ENCODE measurements around the gene REV3L. TPM values are rescaled to one million over a fixed set of nuclear protein-coding genes. Genes with fewer than 3 reads are reported as not detected.
"Not testable (repeated sequence)": the region's sequence is repeated elsewhere in the genome, so short reads cannot be mapped to it uniquely, and the experiment has no call there.

REV3L gene
- total RNA-seq, 4 donors from 2014 or later: 38.9 to 50.4 (median 45.3) TPM

DNA sequence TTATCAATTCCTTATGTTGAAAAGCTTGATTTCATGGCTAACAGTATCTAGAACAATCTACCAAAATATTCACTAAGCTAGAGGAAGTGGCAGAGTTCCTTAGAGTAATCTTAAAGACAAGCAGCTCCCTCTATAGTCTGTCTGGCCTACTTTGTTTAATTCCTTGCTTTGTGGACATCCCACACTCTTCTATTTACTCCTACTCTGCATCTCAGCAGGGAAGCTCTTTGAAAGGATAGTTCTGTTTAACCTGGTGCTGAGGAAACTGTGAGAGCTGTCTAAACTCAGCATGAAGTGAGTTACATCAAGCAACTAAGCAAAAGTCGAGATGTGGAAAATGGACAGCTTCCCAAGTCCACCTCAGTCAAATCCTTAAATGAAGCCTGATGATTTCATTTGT, 4.3 kb downstream of the REV3L start:
- H3K9me3 ChIP-seq: no peaks in the 10 kb centered on the region
- H3K4me1 ChIP-seq: peaks cover 26 to 72% (median 63%) of the 10 kb centered on the region in 4 donors
- intact Hi-C loops (cut with DNase I): loop anchor here (10.0 kb wide), 1 partner anchor 114 kb away; no protein-coding TSS in a partner anchor
- no peak for TF ChIP-seq POLR2A (IDR thresholded peaks at IDR 0.05; ENCODE audit: low read depth)
- TF ChIP-seq POLR2AphosphoS5 (IDR thresholded peaks at IDR 0.05): no peak
- TF ChIP-seq CTCF (IDR thresholded peaks at IDR 0.05): peak; percentile 34 to 46 (median 42)
- no peak for TF ChIP-seq EP300 (IDR thresholded peaks at IDR 0.05)
- DNase-seq (ENCODE audit: extremely low spot score): no peak
- no peaks in the 10 kb centered on the region for H3K36me3 ChIP-seq
- peak overlapping the region; percentile 46 to 100 (median 99) for H3K27ac ChIP-seq (replicated peaks in 1 of 4)
- 38% methylated on average over 1 of the region's 1 CpG for WGBS
- no peaks in the 10 kb centered on the region for H3K27me3 ChIP-seq
- H3K4me3 ChIP-seq: no peak overlapping the region

DNA sequence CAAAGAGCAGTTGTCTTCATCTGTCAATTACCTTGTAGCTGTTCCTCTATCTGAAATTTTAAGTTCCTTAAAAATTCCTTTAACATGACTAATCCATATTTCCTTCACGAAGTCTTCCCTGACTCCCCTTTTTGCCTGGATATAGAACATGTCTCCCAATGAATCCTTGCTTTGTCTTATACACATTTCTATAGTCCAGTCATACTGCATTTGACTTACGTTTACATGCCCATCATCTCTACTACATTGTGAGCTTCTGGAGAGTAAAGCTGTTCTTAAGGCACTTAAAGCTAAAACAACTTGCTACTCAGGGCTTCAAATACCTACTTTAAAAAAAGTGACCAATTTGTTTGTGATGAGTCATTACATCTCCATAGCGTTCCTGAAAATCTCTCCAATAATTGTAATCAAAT, 4.9 kb downstream of the REV3L start:
- no peak for DNase-seq (ENCODE audit: extremely low spot score)
- 20% methylated on average over 3 of the region's 3 CpGs for WGBS
- Histone ChIP-seq H3K4me3 (no peak overlapping the region), H3K4me1 (peaks cover 26 to 75% (median 65%) of the 10 kb centered on the region in 4 donors), H3K9me3 (no peaks in the 10 kb centered on the region), H3K36me3 (no peaks in the 10 kb centered on the region), H3K27me3 (no peaks in the 10 kb centered on the region), H3K27ac (replicated peaks in 1 of 4) (peak overlapping the region; percentile 8 to 100 (median 32))
- intact Hi-C loops (cut with DNase I): loop anchor here (10.0 kb wide), 1 partner anchor 113 kb away; no protein-coding TSS in a partner anchor
- TF ChIP-seq EP300 (IDR thresholded peaks at IDR 0.05) (no peak), POLR2AphosphoS5 (IDR thresholded peaks at IDR 0.05) (no peak), CTCF (IDR thresholded peaks at IDR 0.05) (no peak), POLR2A (IDR thresholded peaks at IDR 0.05; ENCODE audit: low read depth) (no peak)

GRCh38 chr6:111477481-111477938, 5.5 kb downstream of the REV3L start:
- intact Hi-C loops (cut with DNase I): loop anchor here (10.0 kb wide), 1 partner anchor 113 kb away; no protein-coding TSS in a partner anchor

GRCh38 chr6:111476061-111476460, 7.0 kb downstream of the REV3L start:
- not testable (repeated sequence) for H3K4me3 ChIP-seq; H3K27me3 ChIP-seq; H3K9me3 ChIP-seq; DNase-seq (ENCODE audit: extremely low spot score); H3K27ac ChIP-seq (replicated peaks in 1 of 4); H3K36me3 ChIP-seq
- H3K4me1 ChIP-seq: peaks cover 20 to 87% (median 67%) of the 10 kb centered on the region in 4 donors
- intact Hi-C loops (cut with DNase I): loop anchor here (10.0 kb wide), 1 partner anchor 111 kb away; no protein-coding TSS in a partner anchor
- WGBS: 88% methylated on average over 3 of the region's 3 CpGs

More at GRCh38 chr6:111477481-111477938, 5.5 kb downstream of the REV3L start:
- Histone ChIP-seq H3K4me3 (no peak overlapping the region), H3K36me3 (no peaks in the 10 kb centered on the region), H3K27ac (replicated peaks in 1 of 4) (peak overlapping the region; percentile 8 to 100 (median 32)), H3K4me1 (peaks cover 26 to 81% (median 68%) of the 10 kb centered on the region in 4 donors), H3K27me3 (no peaks in the 10 kb centered on the region), H3K9me3 (no peaks in the 10 kb centered on the region)
- no peak for DNase-seq (ENCODE audit: extremely low spot score)
- 88% methylated on average over 1 of the region's 1 CpG for WGBS
- no peak for TF ChIP-seq POLR2A (IDR thresholded peaks at IDR 0.05; ENCODE audit: low read depth)
- no peak for TF ChIP-seq EP300 (IDR thresholded peaks at IDR 0.05)

- peaks cover 0 to 5% (median 2%) of the 10 kb centered on the region in 4 donors for H3K36me3 ChIP-seq
- no peak for DNase-seq (ENCODE audit: extremely low spot score)
- H3K4me3 ChIP-seq: no peak overlapping the region
- no peak overlapping the region for H3K27ac ChIP-seq (replicated peaks in 1 of 4)
- no peaks in the 10 kb centered on the region for H3K27me3 ChIP-seq
- WGBS: 65% methylated on average over 2 of the region's 2 CpGs
- no peak for TF ChIP-seq POLR2A (IDR thresholded peaks at IDR 0.05; ENCODE audit: low read depth)
- no peak for TF ChIP-seq EP300 (IDR thresholded peaks at IDR 0.05)
- TF ChIP-seq CTCF (IDR thresholded peaks at IDR 0.05): no peak
- TF ChIP-seq POLR2AphosphoS5 (IDR thresholded peaks at IDR 0.05): no peak
- intact Hi-C loops (cut with DNase I): loop anchor here (10.0 kb wide), 1 partner anchor 110 kb away; no protein-coding TSS in a partner anchor
- H3K4me1 ChIP-seq: peaks cover 18 to 74% (median 56%) of the 10 kb centered on the region in 4 donors
- no peaks in the 10 kb centered on the region for H3K9me3 ChIP-seq
Observed at GRCh38 chr6:111474771-111475170, 8.2 kb downstream of the REV3L start.

All from esophagus muscularis mucosa (tissue), 4 donors.